ENCODE measurements around the gene CFDP1. TPM values are rescaled to one million over a fixed set of nuclear protein-coding genes. Genes with fewer than 3 reads are reported as not detected.

CFDP1 gene
- total and polyA plus RNA-seq, 2 of the 13 experiments (the other 11 are each of a cell fraction or from before 2014, with no cell fraction given): 78.6 to 153 TPM

- TF ChIP-seq, protein P1, sequence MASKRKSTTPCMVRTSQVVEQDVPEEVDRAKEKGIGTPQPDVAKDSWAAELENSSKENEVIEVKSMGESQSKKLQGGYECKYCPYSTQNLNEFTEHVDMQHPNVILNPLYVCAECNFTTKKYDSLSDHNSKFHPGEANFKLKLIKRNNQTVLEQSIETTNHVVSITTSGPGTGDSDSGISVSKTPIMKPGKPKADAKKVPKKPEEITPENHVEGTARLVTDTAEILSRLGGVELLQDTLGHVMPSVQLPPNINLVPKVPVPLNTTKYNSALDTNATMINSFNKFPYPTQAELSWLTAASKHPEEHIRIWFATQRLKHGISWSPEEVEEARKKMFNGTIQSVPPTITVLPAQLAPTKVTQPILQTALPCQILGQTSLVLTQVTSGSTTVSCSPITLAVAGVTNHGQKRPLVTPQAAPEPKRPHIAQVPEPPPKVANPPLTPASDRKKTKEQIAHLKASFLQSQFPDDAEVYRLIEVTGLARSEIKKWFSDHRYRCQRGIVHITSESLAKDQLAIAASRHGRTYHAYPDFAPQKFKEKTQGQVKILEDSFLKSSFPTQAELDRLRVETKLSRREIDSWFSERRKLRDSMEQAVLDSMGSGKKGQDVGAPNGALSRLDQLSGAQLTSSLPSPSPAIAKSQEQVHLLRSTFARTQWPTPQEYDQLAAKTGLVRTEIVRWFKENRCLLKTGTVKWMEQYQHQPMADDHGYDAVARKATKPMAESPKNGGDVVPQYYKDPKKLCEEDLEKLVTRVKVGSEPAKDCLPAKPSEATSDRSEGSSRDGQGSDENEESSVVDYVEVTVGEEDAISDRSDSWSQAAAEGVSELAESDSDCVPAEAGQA (IDR thresholded peaks at IDR 0.05; ENCODE audit: low read depth): no peak; the same call in 1 of the 2 replicates
- TF ChIP-seq, protein P1 (CRISPR knock-in tag; IDR thresholded peaks at IDR 0.05; ENCODE audit: borderline replicate concordance): 0 out of 2 replicates have a peak, but pooled peaks have one; percentile 68
- TF ChIP-seq NCOA5 (CRISPR knock-in tag; IDR thresholded peaks at IDR 0.05) (no peak), MTA1 (CRISPR knock-in tag; IDR thresholded peaks at IDR 0.05; ENCODE audit: borderline replicate concordance) (no peak), ZNF75D (CRISPR knock-in tag; IDR thresholded peaks at IDR 0.05; ENCODE audit: borderline replicate concordance) (no peak), SMC3 (IDR thresholded peaks at IDR 0.05; ENCODE audit: low read length) (peak; percentile 72; the same call in 1 of the 2 replicates), TFDP2 (CRISPR knock-in tag; IDR thresholded peaks at IDR 0.05) (peak; percentile 95), ZSCAN21 (CRISPR knock-in tag; IDR thresholded peaks at IDR 0.05; ENCODE audit: borderline replicate concordance) (peak; percentile 95), DMAP1 (CRISPR knock-in tag; IDR thresholded peaks at IDR 0.05) (peak; percentile 91), KMT2A (CRISPR knock-in tag; IDR thresholded peaks at IDR 0.05) (peak; percentile 57), ZNF781 (CRISPR knock-in tag; IDR thresholded peaks at IDR 0.05; ENCODE audit: borderline replicate concordance, not compliant biosample characterization) (no peak), KLF13 (CRISPR knock-in tag; IDR thresholded peaks at IDR 0.05) (no peak), TCF7 (IDR thresholded peaks at IDR 0.05; ENCODE audit: low read depth) (no peak), NFE2L2 (IDR thresholded peaks at IDR 0.05; ENCODE audit: low read length) (no peak), AGO1 (IDR thresholded peaks at IDR 0.05; ENCODE audit: low read depth, low read length, poor library complexity, severe bottlenecking) (no peak), RXRB (CRISPR knock-in tag; IDR thresholded peaks at IDR 0.05; ENCODE audit: borderline replicate concordance) (peak; percentile 82)
- TF ChIP-seq, protein P2, sequence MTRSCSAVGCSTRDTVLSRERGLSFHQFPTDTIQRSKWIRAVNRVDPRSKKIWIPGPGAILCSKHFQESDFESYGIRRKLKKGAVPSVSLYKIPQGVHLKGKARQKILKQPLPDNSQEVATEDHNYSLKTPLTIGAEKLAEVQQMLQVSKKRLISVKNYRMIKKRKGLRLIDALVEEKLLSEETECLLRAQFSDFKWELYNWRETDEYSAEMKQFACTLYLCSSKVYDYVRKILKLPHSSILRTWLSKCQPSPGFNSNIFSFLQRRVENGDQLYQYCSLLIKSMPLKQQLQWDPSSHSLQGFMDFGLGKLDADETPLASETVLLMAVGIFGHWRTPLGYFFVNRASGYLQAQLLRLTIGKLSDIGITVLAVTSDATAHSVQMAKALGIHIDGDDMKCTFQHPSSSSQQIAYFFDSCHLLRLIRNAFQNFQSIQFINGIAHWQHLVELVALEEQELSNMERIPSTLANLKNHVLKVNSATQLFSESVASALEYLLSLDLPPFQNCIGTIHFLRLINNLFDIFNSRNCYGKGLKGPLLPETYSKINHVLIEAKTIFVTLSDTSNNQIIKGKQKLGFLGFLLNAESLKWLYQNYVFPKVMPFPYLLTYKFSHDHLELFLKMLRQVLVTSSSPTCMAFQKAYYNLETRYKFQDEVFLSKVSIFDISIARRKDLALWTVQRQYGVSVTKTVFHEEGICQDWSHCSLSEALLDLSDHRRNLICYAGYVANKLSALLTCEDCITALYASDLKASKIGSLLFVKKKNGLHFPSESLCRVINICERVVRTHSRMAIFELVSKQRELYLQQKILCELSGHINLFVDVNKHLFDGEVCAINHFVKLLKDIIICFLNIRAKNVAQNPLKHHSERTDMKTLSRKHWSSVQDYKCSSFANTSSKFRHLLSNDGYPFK (CRISPR knock-in tag; IDR thresholded peaks at IDR 0.05; ENCODE audit: borderline replicate concordance): peak; percentile 80; the same call in 1 of the 2 replicates
- TF ChIP-seq, protein P3, sequence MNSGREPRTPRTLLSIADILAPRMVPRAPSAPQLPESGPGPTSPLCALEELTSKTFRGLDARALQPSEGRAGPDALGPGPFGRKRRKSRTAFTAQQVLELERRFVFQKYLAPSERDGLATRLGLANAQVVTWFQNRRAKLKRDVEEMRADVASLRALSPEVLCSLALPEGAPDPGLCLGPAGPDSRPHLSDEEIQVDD (CRISPR knock-in tag; IDR thresholded peaks at IDR 0.05; ENCODE audit: borderline replicate concordance): peak; percentile 14; the same call in 1 of the 2 replicates
These were observed 31.0 kb upstream of the CFDP1 start, which contains the start of gene TMEM170A (continued) for GRCh38 chr16:75464122-75464918.

Data from HepG2 (cell line).